ENCODE results near the gene BTNL2. TPM values are rescaled to one million over a fixed set of nuclear protein-coding genes. Genes with fewer than 3 reads are reported as not detected.

The BTNL2 gene
- total and polyA plus RNA-seq, 9 of the 15 experiments (the other 6 are each of a cell fraction or from before 2014, with no cell fraction given): not detected

- no peak for TF ChIP-seq SIN3B (IDR thresholded peaks at IDR 0.05; ENCODE audit: low read depth)
- no peak for TF ChIP-seq RNF219 (CRISPR knock-in tag; IDR thresholded peaks at IDR 0.05)
- TF ChIP-seq ZNF512 (tag; IDR thresholded peaks at IDR 0.05): no peak
- TF ChIP-seq SIN3A (IDR thresholded peaks at IDR 0.05; ENCODE audit: borderline replicate concordance in 2 of 2, control insufficient read depth in 1 of 2, low read depth in 2 of 2, low read length in 2 of 2): no peak
- TF ChIP-seq SP1 (CRISPR knock-in tag; IDR thresholded peaks at IDR 0.05): no peak
- no peak for TF ChIP-seq CXXC5 (CRISPR knock-in tag; IDR thresholded peaks at IDR 0.05)
- no peak for TF ChIP-seq ZNF133 (CRISPR knock-in tag; IDR thresholded peaks at IDR 0.05)
- no peak for TF ChIP-seq YBX1 (IDR thresholded peaks at IDR 0.05)
- peak in 1 of 2 experiments; percentile 1; a peak in 1 of 4 replicates for TF ChIP-seq KDM1A (IDR thresholded peaks at IDR 0.05)
- TF ChIP-seq ZNF23 (CRISPR knock-in tag; IDR thresholded peaks at IDR 0.05): no peak
- TF ChIP-seq EGR1 (conservative IDR thresholded peaks at IDR 0.05): no peak
- TF ChIP-seq HMG20B (CRISPR knock-in tag; IDR thresholded peaks at IDR 0.05): no peak
- no peak for TF ChIP-seq NFE2 (IDR thresholded peaks at IDR 0.05; ENCODE audit: low read depth)
- TF ChIP-seq NONO (IDR thresholded peaks at IDR 0.05; ENCODE audit: low read depth in 2 of 2, low read length in 1 of 2): no peak
- peak; percentile 84 for TF ChIP-seq HNRNPK (IDR thresholded peaks at IDR 0.05; ENCODE audit: low read depth, low read length, poor library complexity, severe bottlenecking)
- no peak for TF ChIP-seq PHF21A (IDR thresholded peaks at IDR 0.05; ENCODE audit: borderline replicate concordance, low read depth)
- no peak for TF ChIP-seq ZBTB33 (CRISPR knock-in tag; IDR thresholded peaks at IDR 0.05)
- peak; percentile 63 for TF ChIP-seq PCBP2 (IDR thresholded peaks at IDR 0.05; ENCODE audit: low read depth, low read length, poor library complexity, severe bottlenecking)
- TF ChIP-seq ZBTB9 (CRISPR knock-in tag; IDR thresholded peaks at IDR 0.05): no peak
Observed at GRCh38 chr6:32386040-32386439, 20.9 kb downstream of the BTNL2 start (continued).
